CD8-positive, alpha-beta memory T cell (primary cell): ENCODE results near the gene PPP1R14C. TPM values are rescaled to one million over a fixed set of nuclear protein-coding genes. Genes with fewer than 3 reads are reported as not detected.

ENCODE experiments used
- CTCF ChIA-PET: fragments of 350-600 bp; sonication (Branson Sonifier 250); formaldehyde crosslinking; loops from one replicate; lab custom pipeline; 2021; ENCODE audit warnings: antibody characterized with exemption; lab: Charles Lee
- POLR2A ChIA-PET: fragments of 350-600 bp; sonication (Branson Sonifier 250); formaldehyde crosslinking; loops from one replicate; lab custom pipeline; 2021; ENCODE audit warnings: antibody characterized with exemption; lab: Charles Lee
- DNase-seq, 5 donors: peaks; one replicate each; pipeline versions ENCODE4 v3.0.0 to v3.0.0-alpha.2; 2020 to 2022; ENCODE audit warnings: mixed read lengths in 1 of 5
- H3K27ac ChIP-seq: one replicate; pipeline ENCODE4 v1.7.0; 2013; ENCODE audit warnings: low read depth, mild to moderate bottlenecking, low read length, moderate library complexity
- H3K27me3 ChIP-seq: 2 replicates; pipeline ENCODE4 v1.7.0; 2013; ENCODE audit warnings: low read length, mild to moderate bottlenecking; ENCODE audit not compliant: insufficient read depth, poor library complexity, severe bottlenecking
- H3K36me3 ChIP-seq: 2 replicates; pipeline ENCODE4 v1.7.0; 2013; ENCODE audit warnings: mild to moderate bottlenecking, low read length, moderate library complexity; ENCODE audit not compliant: insufficient read depth
- H3K4me1 ChIP-seq: 2 replicates; pipeline ENCODE4 v1.7.0; 2013; ENCODE audit warnings: mild to moderate bottlenecking, low read length, moderate library complexity; ENCODE audit not compliant: insufficient read depth
- H3K4me3 ChIP-seq: 2 replicates; pipeline ENCODE4 v1.7.0; 2013; ENCODE audit warnings: mild to moderate bottlenecking, low read length
- H3K9me3 ChIP-seq: 2 replicates; pipeline ENCODE4 v1.7.0; 2013; ENCODE audit warnings: mild to moderate bottlenecking, low read length
- H3K27ac Mint-ChIP-seq, 8 donors: one replicate each; pipeline ENCODE4 v1.8.0; 2020 to 2021; ENCODE audit warnings: mixed read lengths in 8 of 8, mild to moderate bottlenecking in 6 of 8, inconsistent platforms in 3 of 8, moderate library complexity in 3 of 8
- H3K27me3 Mint-ChIP-seq, 2 donors: one replicate each; pipeline ENCODE4 v1.8.0; 2020 to 2021; ENCODE audit warnings: mixed read lengths in 2 of 2, mild to moderate bottlenecking in 1 of 2, moderate library complexity in 1 of 2
- H3K36me3 Mint-ChIP-seq, 3 donors: one replicate each; pipeline ENCODE4 v1.8.0; 2020 to 2021; ENCODE audit warnings: mixed read lengths in 3 of 3, inconsistent platforms in 1 of 3, mild to moderate bottlenecking in 1 of 3
- H3K4me1 Mint-ChIP-seq, 3 donors: one replicate each; pipeline ENCODE4 v1.8.0; 2020 to 2021; ENCODE audit warnings: mixed read lengths in 3 of 3, inconsistent platforms in 1 of 3, mild to moderate bottlenecking in 1 of 3
- H3K4me3 Mint-ChIP-seq, 7 donors: one replicate each; pipeline ENCODE4 v1.8.0; 2020 to 2021; ENCODE audit warnings: mixed read lengths in 7 of 7, mild to moderate bottlenecking in 6 of 7, moderate library complexity in 4 of 7, inconsistent platforms in 2 of 7
- H3K9me3 Mint-ChIP-seq, 5 donors: one replicate each; pipeline ENCODE4 v1.8.0; 2020 to 2022; ENCODE audit warnings: mixed read lengths in 5 of 5, mild to moderate bottlenecking in 3 of 5, moderate library complexity in 2 of 5, inconsistent platforms in 1 of 5
- polyA plus RNA-seq: library from polyadenylated mRNA; unstranded; fragments of 300-500 nt; fragmentation: Illumina TruSeq; gene quantifications from one replicate; pipeline ENCODE4 v1.2.3, GENCODE V29; 2021
- total RNA-seq, 2 experiments: library from RNA; stranded (reverse); gene quantifications; one replicate each; pipeline ENCODE4 v1.2.3, GENCODE V29; 2021

PPP1R14C gene
- total and polyA plus RNA-seq, 3 experiments from 2014 or later, result 0.76 to 1.6 (median 1.4) TPM

GRCh38 chr6:150149146-150149545 lies 6.3 kb downstream of the PPP1R14C start:
- Mint-ChIP-seq H3K27ac (no peak overlapping the region), H3K27me3 (peaks cover 54 to 78% of the 10 kb centered on the region in 2 donors), H3K36me3 (no peaks in the 10 kb centered on the region), H3K4me3 (no peak overlapping the region), H3K4me1 (peaks cover 10 to 18% (median 14%) of the 10 kb centered on the region in 3 donors), H3K9me3 (peaks cover 0 to 2% (median 0%) of the 10 kb centered on the region in 5 donors)
- POLR2A ChIA-PET, result no interaction called here
- no peak for DNase-seq
- no peak overlapping the region for H3K27ac ChIP-seq
- peaks cover 13% of the 10 kb centered on the region for H3K27me3 ChIP-seq
- peaks cover under 1% of the 10 kb centered on the region for H3K4me1 ChIP-seq
- no peaks in the 10 kb centered on the region for H3K36me3 ChIP-seq
- H3K4me3 ChIP-seq, result no peak overlapping the region
- H3K9me3 ChIP-seq, result no peaks in the 10 kb centered on the region
- CTCF ChIA-PET, result no interaction called here

DNA sequence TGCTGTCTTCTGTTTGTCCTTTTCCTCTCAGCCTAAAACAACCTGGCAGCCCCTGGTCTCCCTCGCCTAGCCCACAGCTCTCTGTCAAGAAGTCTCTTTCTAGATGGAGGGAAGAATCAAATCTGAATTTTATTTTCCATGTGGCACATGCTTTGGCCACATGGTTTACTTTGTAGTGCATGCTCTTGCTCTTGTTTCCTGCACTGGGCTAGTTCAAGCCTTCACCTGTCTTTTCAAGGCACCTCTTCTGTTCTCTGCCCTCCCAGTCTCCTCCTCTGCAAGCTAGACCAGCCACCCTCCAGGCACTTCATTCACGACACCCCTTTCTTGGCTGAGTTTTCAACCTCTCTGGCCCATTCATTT lies 7.6 kb downstream of the PPP1R14C start:
- Histone ChIP-seq H3K27ac (peak overlapping the region; percentile 65), H3K4me1 (peaks cover 3% of the 10 kb centered on the region), H3K4me3 (no peak overlapping the region), H3K27me3 (peaks cover 4% of the 10 kb centered on the region), H3K9me3 (no peaks in the 10 kb centered on the region), H3K36me3 (no peaks in the 10 kb centered on the region)
- POLR2A ChIA-PET, result no interaction called here
- Mint-ChIP-seq H3K4me3 (no peak overlapping the region), H3K27ac (peak overlapping the region in 1 of 8 donors; percentile 30), H3K36me3 (no peaks in the 10 kb centered on the region), H3K9me3 (peaks cover 0 to 2% (median 0%) of the 10 kb centered on the region in 5 donors), H3K27me3 (peaks cover 48 to 69% of the 10 kb centered on the region in 2 donors), H3K4me1 (peaks cover 9 to 19% (median 18%) of the 10 kb centered on the region in 3 donors)
- CTCF ChIA-PET, result no interaction called here
- DNase-seq, result no peak

GRCh38 chr6:150150821-150151646 lies 8.2 kb downstream of the PPP1R14C start:
- Histone ChIP-seq H3K36me3 (no peaks in the 10 kb centered on the region), H3K4me1 (peaks cover 3% of the 10 kb centered on the region), H3K27ac (peak overlapping the region; percentile 65), H3K4me3 (no peak overlapping the region), H3K9me3 (no peaks in the 10 kb centered on the region), H3K27me3 (no peaks in the 10 kb centered on the region)
- Mint-ChIP-seq H3K9me3 (peaks cover 0 to 2% (median 0%) of the 10 kb centered on the region in 5 donors), H3K4me3 (no peak overlapping the region), H3K27me3 (peaks cover 44 to 63% of the 10 kb centered on the region in 2 donors), H3K27ac (no peak overlapping the region), H3K36me3 (no peaks in the 10 kb centered on the region), H3K4me1 (peaks cover 9 to 19% (median 18%) of the 10 kb centered on the region in 3 donors)
- CTCF ChIA-PET, result interaction anchor here (0.6 kb wide), 1 partner anchor 383 kb away, joined by 3 read pairs; no protein-coding TSS in a partner anchor
- no peak for DNase-seq
- POLR2A ChIA-PET, result no interaction called here

- H3K27me3 ChIP-seq, result no peaks in the 10 kb centered on the region
- Mint-ChIP-seq H3K27ac (peak overlapping the region in 1 of 8 donors; percentile 26), H3K36me3 (no peaks in the 10 kb centered on the region), H3K4me1 (peaks cover 25 to 37% (median 35%) of the 10 kb centered on the region in 3 donors), H3K27me3 (peaks cover 24 to 47% of the 10 kb centered on the region in 2 donors), H3K4me3 (no peak overlapping the region), H3K9me3 (no peaks in the 10 kb centered on the region)
- H3K27ac ChIP-seq, result no peak overlapping the region
- H3K4me1 ChIP-seq, result peaks cover 10% of the 10 kb centered on the region
- no peak for DNase-seq
- H3K9me3 ChIP-seq, result no peaks in the 10 kb centered on the region
- no peak overlapping the region for H3K4me3 ChIP-seq
- ChIA-PET CTCF (no interaction called here), POLR2A (interaction anchor here (0.8 kb wide), 1 partner anchor 106 kb away, joined by 3 read pairs; no protein-coding TSS in a partner anchor)
- no peaks in the 10 kb centered on the region for H3K36me3 ChIP-seq
These were observed 10.3 kb downstream of the PPP1R14C start for GRCh38 chr6:150152891-150153876.

DNA sequence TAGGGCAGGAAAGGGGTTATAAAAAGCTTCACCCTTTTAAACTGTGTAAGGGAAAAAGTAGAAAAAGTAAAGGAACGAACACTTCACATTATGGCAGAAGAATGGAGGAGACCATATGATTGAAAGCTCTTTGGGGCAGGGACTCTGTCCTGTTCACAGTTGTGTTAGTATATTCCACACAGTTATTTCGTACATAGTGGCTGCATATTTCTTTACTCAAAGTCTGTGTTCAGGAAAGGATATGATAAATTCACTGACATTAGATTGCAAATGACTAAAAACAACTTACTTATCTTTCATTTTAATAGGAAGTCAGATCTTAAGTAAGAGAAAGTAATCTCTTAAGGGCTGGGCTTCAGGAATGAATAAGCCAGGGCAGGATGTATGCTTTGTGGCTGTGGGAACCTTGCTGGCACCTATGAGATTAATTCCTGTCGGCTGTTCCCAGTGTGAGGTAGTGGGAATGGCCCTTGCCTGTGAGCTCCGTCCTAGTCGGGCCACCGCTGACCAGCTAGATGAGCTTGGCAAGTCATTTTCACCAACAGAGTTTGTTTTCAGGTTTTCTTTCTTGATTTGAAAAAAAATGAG lies 11.2 kb downstream of the PPP1R14C start:
- Mint-ChIP-seq H3K9me3 (no peaks in the 10 kb centered on the region), H3K27ac (peak overlapping the region in 2 of 8 donors; percentile 9 to 26), H3K4me1 (peaks cover 25 to 37% (median 35%) of the 10 kb centered on the region in 3 donors), H3K4me3 (no peak overlapping the region), H3K36me3 (no peaks in the 10 kb centered on the region), H3K27me3 (peaks cover 24 to 42% of the 10 kb centered on the region in 2 donors)
- Histone ChIP-seq H3K27me3 (no peaks in the 10 kb centered on the region), H3K4me3 (no peak overlapping the region), H3K4me1 (peaks cover 10% of the 10 kb centered on the region), H3K9me3 (no peaks in the 10 kb centered on the region), H3K36me3 (no peaks in the 10 kb centered on the region), H3K27ac (no peak overlapping the region)
- CTCF ChIA-PET, result no interaction called here
- DNase-seq, result no peak
- POLR2A ChIA-PET, result interaction anchor here (0.8 kb wide), 1 partner anchor 105 kb away, joined by 3 read pairs; no protein-coding TSS in a partner anchor

- H3K36me3 ChIP-seq, result no peaks in the 10 kb centered on the region
- no peaks in the 10 kb centered on the region for H3K9me3 Mint-ChIP-seq
- ChIA-PET CTCF (no interaction called here), POLR2A (no interaction called here)
- no peak overlapping the region for H3K27ac Mint-ChIP-seq
- no peak overlapping the region for H3K27ac ChIP-seq
- peaks cover 10 to 38% of the 10 kb centered on the region in 2 donors for H3K27me3 Mint-ChIP-seq
- no peak for DNase-seq
- H3K4me3 ChIP-seq, result no peak overlapping the region
- peaks cover 10% of the 10 kb centered on the region for H3K4me1 ChIP-seq
- H3K27me3 ChIP-seq, result no peaks in the 10 kb centered on the region
- H3K9me3 ChIP-seq, result no peaks in the 10 kb centered on the region
- H3K4me1 Mint-ChIP-seq, result peaks cover 25 to 37% (median 35%) of the 10 kb centered on the region in 3 donors
- no peak overlapping the region for H3K4me3 Mint-ChIP-seq
- H3K36me3 Mint-ChIP-seq, result peaks cover 0 to 5% (median 0%) of the 10 kb centered on the region in 3 donors
These were observed 13.6 kb downstream of the PPP1R14C start for GRCh38 chr6:150156460-150156859.

GRCh38 chr6:150157081-150157480 lies 14.2 kb downstream of the PPP1R14C start:
- no peaks in the 10 kb centered on the region for H3K36me3 ChIP-seq
- Mint-ChIP-seq H3K4me3 (peak overlapping the region in 2 of 7 donors; percentile 10 to 18), H3K4me1 (peaks cover 25 to 37% (median 35%) of the 10 kb centered on the region in 3 donors), H3K36me3 (peaks cover 0 to 7% (median 0%) of the 10 kb centered on the region in 3 donors), H3K27me3 (peaks cover 6 to 39% of the 10 kb centered on the region in 2 donors), H3K9me3 (no peaks in the 10 kb centered on the region), H3K27ac (no peak overlapping the region)
- no peaks in the 10 kb centered on the region for H3K9me3 ChIP-seq
- CTCF ChIA-PET, result no interaction called here
- no peak overlapping the region for H3K4me3 ChIP-seq
- no peaks in the 10 kb centered on the region for H3K27me3 ChIP-seq
- H3K4me1 ChIP-seq, result peaks cover 10% of the 10 kb centered on the region
- POLR2A ChIA-PET, result no interaction called here
- no peak overlapping the region for H3K27ac ChIP-seq
- peak in 1 of 5 donors; percentile 1 for DNase-seq
